Omental fat pad (tissue), 4 donors: ENCODE results near the gene EIF4E1B. TPM values are rescaled to one million over a fixed set of nuclear protein-coding genes. Genes with fewer than 3 reads are reported as not detected.

Experiments
- ATAC-seq: fragments of 150-250 bp; one replicate; pipeline ENCODE4 v1.9.1; 2016; ENCODE audit warnings: mild to moderate bottlenecking, moderate library complexity; ENCODE audit not compliant: low FRiP score
- DNase-seq: peaks from one replicate; pipeline ENCODE4 v3.0.0-alpha.2; 2019; ENCODE audit warnings: low spot score
- small RNA-seq: library from RNA; depleted of rRNA; stranded (forward); fragments of <200 nt; gene quantifications from one replicate; pipeline ENCODE3, GENCODE V24; 2016
- total RNA-seq, 4 donors: library from RNA; depleted of rRNA; stranded (reverse); fragments of >200 nt; gene quantifications; one replicate each; pipeline ENCODE4 v1.1.0, GENCODE V29; 2016
- TF ChIP-seq, protein P1 (sequence below), 3 donors: fragments of 450-650 bp; IDR thresholded peaks; one replicate each; pipeline ENCODE4 v1.5.1; 2016 to 2017; ENCODE audit warnings: antibody characterized with exemption in 3 of 3, mild to moderate bottlenecking in 3 of 3, moderate library complexity in 2 of 3

EIF4E1B gene
- total RNA-seq, 4 donors from 2014 or later, result not detected

DNA sequence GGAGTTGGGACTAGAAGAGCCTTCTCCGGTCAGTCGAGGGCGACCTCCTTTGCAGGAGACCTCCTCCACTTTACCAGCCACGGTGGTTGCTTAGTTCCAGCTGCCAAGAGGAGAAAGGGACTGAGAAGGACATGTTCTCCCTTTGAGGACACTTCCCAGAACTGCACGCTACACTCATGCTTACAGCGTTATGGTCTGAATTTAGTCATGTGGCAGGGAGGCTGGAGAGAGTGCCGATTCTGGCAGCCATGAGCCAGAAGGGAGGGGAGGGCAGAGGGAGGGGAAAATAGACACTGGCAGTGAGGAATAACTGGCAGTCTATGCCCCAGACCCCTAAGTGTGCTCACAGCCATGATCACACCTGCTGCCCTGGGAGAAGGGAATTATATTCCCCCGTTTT is 64.6 kb downstream of the EIF4E1B start:
- no peak for ATAC-seq
- no peak for DNase-seq
- TF ChIP-seq, protein P1, sequence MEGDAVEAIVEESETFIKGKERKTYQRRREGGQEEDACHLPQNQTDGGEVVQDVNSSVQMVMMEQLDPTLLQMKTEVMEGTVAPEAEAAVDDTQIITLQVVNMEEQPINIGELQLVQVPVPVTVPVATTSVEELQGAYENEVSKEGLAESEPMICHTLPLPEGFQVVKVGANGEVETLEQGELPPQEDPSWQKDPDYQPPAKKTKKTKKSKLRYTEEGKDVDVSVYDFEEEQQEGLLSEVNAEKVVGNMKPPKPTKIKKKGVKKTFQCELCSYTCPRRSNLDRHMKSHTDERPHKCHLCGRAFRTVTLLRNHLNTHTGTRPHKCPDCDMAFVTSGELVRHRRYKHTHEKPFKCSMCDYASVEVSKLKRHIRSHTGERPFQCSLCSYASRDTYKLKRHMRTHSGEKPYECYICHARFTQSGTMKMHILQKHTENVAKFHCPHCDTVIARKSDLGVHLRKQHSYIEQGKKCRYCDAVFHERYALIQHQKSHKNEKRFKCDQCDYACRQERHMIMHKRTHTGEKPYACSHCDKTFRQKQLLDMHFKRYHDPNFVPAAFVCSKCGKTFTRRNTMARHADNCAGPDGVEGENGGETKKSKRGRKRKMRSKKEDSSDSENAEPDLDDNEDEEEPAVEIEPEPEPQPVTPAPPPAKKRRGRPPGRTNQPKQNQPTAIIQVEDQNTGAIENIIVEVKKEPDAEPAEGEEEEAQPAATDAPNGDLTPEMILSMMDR (IDR thresholded peaks at IDR 0.05), result no peak

Small RNAs within 50 kb of the gene (small RNA-seq; reads per million reads assigned to genes)
- gene MIR4281, result not detected

Other genes starting within 250 kb of the EIF4E1B start
- gene NOP16, start 242.1 kb upstream of the EIF4E1B start, total RNA-seq, result 10 to 100 TPM in 3 of 4 donors, 1 to 10 TPM in 1; 6.1 to 84.7 (median 24.3) TPM
- 100 to 1,000 TPM; 105 to 134 (median 116) TPM for gene HIGD2A, start 241.9 kb upstream of the EIF4E1B start, total RNA-seq
- 100 to 1,000 TPM; 119 to 171 (median 128) TPM for gene CLTB, start 214.1 kb upstream of the EIF4E1B start, total RNA-seq
- gene FAF2, start 182.3 kb upstream of the EIF4E1B start, total RNA-seq, result 10 to 100 TPM; 27.6 to 31.1 (median 27.8) TPM
- 10 to 100 TPM in 3 of 4 donors, 1 to 10 TPM in 1; 7.4 to 24.4 (median 10.8) TPM for gene RNF44, start 93.3 kb upstream of the EIF4E1B start, total RNA-seq
- not detected for gene CDHR2, start 81.3 kb upstream of the EIF4E1B start, total RNA-seq
- gene GPRIN1, start 20.5 kb upstream of the EIF4E1B start, total RNA-seq, result 1 to 10 TPM in 2 of 4 donors, under 1 TPM in 2; 0.37 to 1.9 (median 0.90) TPM
- not detected for gene SNCB, start 141 bp upstream of the EIF4E1B start, total RNA-seq
- gene TSPAN17, start 16.8 kb downstream of the EIF4E1B start, total RNA-seq, result 10 to 100 TPM in 3 of 4 donors, 1 to 10 TPM in 1; 8.9 to 16.9 (median 15.1) TPM
- gene UNC5A, start 179.9 kb downstream of the EIF4E1B start, total RNA-seq, result under 1 TPM in 3 of 4 donors, not detected in 1; 0.12 to 0.75 (median 0.28) TPM